Right atrium auricular region (tissue), 2 donors: Measurements from ENCODE around the gene ABI3. TPM values are rescaled to one million over a fixed set of nuclear protein-coding genes. Genes with fewer than 3 reads are reported as not detected.

Source experiments
- DNase-seq: peaks from one replicate; pipeline ENCODE4 v3.0.0-alpha.2; 2019; ENCODE audit warnings: low spot score
- H3K27ac ChIP-seq, 2 donors: fragments of 200-600 bp; sonication (generic); 1 replicate in 1 of 2; 2 replicates in 1 of 2; pipeline ENCODE4 v1.5.1; 2016 to 2019
- H3K27me3 ChIP-seq, 2 donors: fragments of 200-600 bp; sonication (generic); one replicate each; pipeline versions ENCODE4 v1.5.1 to v1.6.0; 2017 to 2019
- H3K36me3 ChIP-seq: fragments of 200-600 bp; sonication (generic); one replicate; pipeline ENCODE4 v1.5.1; 2016
- H3K4me1 ChIP-seq, 2 donors: fragments of 200-600 bp; sonication (generic); one replicate each; pipeline versions ENCODE4 v1.5.1 to v1.6.0; 2017 to 2019
- H3K4me3 ChIP-seq, 2 donors: fragments of 200-600 bp; sonication (generic); 1 replicate in 1 of 2; 2 replicates in 1 of 2; pipeline ENCODE4 v1.5.1; 2017 to 2019; ENCODE audit warnings: mild to moderate bottlenecking in 1 of 2, moderate library complexity in 1 of 2
- H3K9me3 ChIP-seq, 2 donors: fragments of 200-600 bp; sonication (generic); one replicate each; pipeline ENCODE4 v1.5.1; 2019
- total RNA-seq, 2 donors: library from RNA; depleted of rRNA; stranded (reverse); fragments of >200 nt; gene quantifications; one replicate each; pipeline ENCODE4 v1.1.0, GENCODE V29; 2016
- TF ChIP-seq, protein P1 (sequence below), 2 donors: fragments of 200-600 bp; sonication (generic); IDR thresholded peaks; one replicate each; pipeline ENCODE4 v1.5.1; 2019; ENCODE audit warnings: antibody characterized with exemption in 2 of 2

ABI3 gene
- total RNA-seq, 2 donors from 2014 or later = 6.7 to 8.2 TPM

GRCh38 chr17:49201481-49201927, 9.0 kb upstream of the ABI3 start:
- Histone ChIP-seq H3K4me1 (no peaks in the 10 kb centered on the region), H3K9me3 (no peaks in the 10 kb centered on the region), H3K4me3 (no peak overlapping the region), H3K27ac (peak overlapping the region in 1 of 2 donors; percentile 35), H3K27me3 (no peaks in the 10 kb centered on the region), H3K36me3 (no peaks in the 10 kb centered on the region)
- TF ChIP-seq, protein P1, sequence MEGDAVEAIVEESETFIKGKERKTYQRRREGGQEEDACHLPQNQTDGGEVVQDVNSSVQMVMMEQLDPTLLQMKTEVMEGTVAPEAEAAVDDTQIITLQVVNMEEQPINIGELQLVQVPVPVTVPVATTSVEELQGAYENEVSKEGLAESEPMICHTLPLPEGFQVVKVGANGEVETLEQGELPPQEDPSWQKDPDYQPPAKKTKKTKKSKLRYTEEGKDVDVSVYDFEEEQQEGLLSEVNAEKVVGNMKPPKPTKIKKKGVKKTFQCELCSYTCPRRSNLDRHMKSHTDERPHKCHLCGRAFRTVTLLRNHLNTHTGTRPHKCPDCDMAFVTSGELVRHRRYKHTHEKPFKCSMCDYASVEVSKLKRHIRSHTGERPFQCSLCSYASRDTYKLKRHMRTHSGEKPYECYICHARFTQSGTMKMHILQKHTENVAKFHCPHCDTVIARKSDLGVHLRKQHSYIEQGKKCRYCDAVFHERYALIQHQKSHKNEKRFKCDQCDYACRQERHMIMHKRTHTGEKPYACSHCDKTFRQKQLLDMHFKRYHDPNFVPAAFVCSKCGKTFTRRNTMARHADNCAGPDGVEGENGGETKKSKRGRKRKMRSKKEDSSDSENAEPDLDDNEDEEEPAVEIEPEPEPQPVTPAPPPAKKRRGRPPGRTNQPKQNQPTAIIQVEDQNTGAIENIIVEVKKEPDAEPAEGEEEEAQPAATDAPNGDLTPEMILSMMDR (IDR thresholded peaks at IDR 0.05) = no peak
- no peak for DNase-seq

DNA sequence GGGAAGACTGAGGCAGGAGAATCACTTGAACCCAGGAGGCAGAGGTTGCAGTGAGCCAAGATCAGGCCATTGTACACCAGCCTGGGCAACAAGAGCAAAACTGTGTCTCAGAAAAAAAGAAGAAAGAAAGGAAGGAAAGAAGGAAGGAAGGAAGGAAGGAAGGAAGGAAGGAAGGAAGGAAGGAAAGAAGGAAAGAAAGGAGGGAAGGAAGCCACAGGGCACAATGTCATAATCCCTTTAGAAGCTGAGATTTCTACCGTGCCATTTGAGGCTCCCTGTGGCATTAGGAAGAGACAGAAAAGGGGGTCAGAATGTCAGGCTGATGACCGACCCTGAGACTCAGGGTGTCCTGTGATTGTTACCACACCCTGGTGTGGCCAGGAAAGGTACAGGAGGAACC, 6.7 kb upstream of the ABI3 start:
- Histone ChIP-seq H3K4me1 (no peaks in the 10 kb centered on the region), H3K27me3 (no peaks in the 10 kb centered on the region), H3K27ac (no peak overlapping the region), H3K9me3 (no peaks in the 10 kb centered on the region), H3K36me3 (no peaks in the 10 kb centered on the region), H3K4me3 (no peak overlapping the region)
- TF ChIP-seq, protein P1 (IDR thresholded peaks at IDR 0.05) = no peak
- no peak for DNase-seq

DNA sequence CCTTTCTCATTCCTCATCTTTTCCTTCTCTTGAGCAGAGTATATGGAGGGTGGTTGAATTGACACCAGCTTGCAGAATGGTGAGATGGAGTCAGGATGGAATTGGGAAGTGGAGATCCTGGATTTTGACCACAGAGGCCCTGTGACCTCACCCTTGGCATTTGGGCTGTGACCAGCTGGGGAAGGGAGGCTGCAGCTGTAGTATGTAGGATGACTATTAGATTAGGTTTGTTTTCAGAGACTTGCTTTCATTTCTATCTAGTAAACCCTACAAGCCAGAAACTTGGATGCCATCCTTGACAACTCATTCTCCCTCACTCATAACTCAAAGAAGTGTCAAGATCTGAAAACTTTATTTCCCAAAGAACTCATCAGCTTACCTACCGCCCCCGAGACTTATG, 6.0 kb upstream of the ABI3 start:
- TF ChIP-seq, protein P1 (IDR thresholded peaks at IDR 0.05) = no peak
- peaks cover 0 to 4% of the 10 kb centered on the region in 2 donors for H3K4me1 ChIP-seq
- no peaks in the 10 kb centered on the region for H3K9me3 ChIP-seq
- no peaks in the 10 kb centered on the region for H3K27me3 ChIP-seq
- no peak overlapping the region for H3K4me3 ChIP-seq
- DNase-seq = no peak
- H3K27ac ChIP-seq = no peak overlapping the region
- H3K36me3 ChIP-seq = no peaks in the 10 kb centered on the region

- Histone ChIP-seq H3K27ac (peak overlapping the region in 1 of 2 donors; percentile 69), H3K4me3 (no peak overlapping the region), H3K36me3 (no peaks in the 10 kb centered on the region), H3K9me3 (no peaks in the 10 kb centered on the region), H3K4me1 (peaks cover 0 to 20% of the 10 kb centered on the region in 2 donors), H3K27me3 (no peaks in the 10 kb centered on the region)
- no peak for DNase-seq
- TF ChIP-seq, protein P1 (IDR thresholded peaks at IDR 0.05) = no peak
Observed at GRCh38 chr17:49209061-49209571, 1.4 kb upstream of the ABI3 start.

DNA sequence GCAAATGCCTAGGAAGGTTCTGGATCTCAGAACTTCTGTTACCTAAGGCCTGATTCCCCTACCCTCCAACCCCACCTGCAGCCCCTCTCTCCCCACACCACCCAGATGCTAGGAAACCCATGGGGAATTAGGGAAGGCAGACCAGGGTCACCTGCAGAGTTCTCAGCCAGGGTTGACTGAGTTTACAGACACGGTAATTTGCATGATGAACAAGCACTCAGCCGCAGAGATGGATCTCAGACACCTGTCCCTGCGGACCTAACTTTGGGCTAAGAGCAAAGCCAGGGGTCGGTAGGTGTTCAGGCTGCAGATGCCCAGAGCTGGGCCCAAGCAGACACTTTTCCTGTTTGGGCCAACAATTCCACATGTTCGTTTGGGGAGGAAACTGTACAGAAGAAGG, 2.9 kb downstream of the ABI3 start:
- Histone ChIP-seq H3K36me3 (no peaks in the 10 kb centered on the region), H3K9me3 (no peaks in the 10 kb centered on the region), H3K4me1 (peaks cover 0 to 55% of the 10 kb centered on the region in 2 donors), H3K27me3 (no peaks in the 10 kb centered on the region), H3K27ac (no peak overlapping the region), H3K4me3 (no peak overlapping the region)
- no peak for DNase-seq
- TF ChIP-seq, protein P1 (IDR thresholded peaks at IDR 0.05) = no peak

DNA sequence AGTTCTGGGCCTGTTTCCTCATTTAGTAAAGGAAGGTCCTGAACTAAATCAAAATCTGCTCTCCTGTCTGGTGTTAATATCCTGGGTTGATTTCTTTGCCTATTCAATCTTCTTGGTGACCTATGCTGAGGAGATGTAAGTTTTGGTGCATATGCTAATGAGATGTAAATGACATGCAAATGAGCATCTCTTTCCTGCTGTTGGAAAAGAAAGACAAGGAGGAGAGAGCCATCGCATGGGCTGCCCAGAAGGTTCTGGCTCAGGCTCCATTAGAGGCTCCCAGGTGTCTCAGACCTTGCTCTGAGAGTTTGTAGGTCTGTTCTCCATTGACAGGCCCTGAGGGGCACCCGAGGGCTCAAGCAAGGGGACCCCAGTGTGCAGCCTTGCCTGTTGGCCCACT, 3.3 kb downstream of the ABI3 start:
- TF ChIP-seq, protein P1 (IDR thresholded peaks at IDR 0.05) = no peak
- peaks cover 0 to 55% of the 10 kb centered on the region in 2 donors for H3K4me1 ChIP-seq
- no peak overlapping the region for H3K4me3 ChIP-seq
- peak overlapping the region in 1 of 2 donors; percentile 20 for H3K27ac ChIP-seq
- H3K36me3 ChIP-seq = no peaks in the 10 kb centered on the region
- no peaks in the 10 kb centered on the region for H3K27me3 ChIP-seq
- H3K9me3 ChIP-seq = no peaks in the 10 kb centered on the region
- DNase-seq = no peak
